ENCODE results near the gene ZC2HC1C.

Gene ZC2HC1C

DNA sequence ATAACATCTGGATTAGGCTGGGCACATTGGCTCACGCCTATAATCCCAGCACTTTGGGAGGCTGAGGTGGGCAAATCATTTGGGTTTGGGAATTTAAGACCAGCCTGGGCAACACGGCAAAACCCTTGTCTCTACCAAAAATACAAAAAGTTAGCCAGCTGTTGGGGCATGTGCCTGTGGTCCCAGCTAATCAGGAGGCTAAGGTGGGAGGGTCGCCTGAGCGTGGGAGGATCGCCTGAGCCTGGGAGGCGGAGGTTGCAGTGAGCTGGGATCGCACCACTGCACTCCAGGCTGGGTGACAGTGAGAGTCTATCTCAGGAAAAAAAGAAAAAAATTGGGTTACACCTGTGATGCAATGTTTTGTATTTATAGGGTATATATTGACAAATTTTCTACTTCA is 52.1 kb downstream of the ZC2HC1C start:
- TF ChIP-seq, protein P1, sequence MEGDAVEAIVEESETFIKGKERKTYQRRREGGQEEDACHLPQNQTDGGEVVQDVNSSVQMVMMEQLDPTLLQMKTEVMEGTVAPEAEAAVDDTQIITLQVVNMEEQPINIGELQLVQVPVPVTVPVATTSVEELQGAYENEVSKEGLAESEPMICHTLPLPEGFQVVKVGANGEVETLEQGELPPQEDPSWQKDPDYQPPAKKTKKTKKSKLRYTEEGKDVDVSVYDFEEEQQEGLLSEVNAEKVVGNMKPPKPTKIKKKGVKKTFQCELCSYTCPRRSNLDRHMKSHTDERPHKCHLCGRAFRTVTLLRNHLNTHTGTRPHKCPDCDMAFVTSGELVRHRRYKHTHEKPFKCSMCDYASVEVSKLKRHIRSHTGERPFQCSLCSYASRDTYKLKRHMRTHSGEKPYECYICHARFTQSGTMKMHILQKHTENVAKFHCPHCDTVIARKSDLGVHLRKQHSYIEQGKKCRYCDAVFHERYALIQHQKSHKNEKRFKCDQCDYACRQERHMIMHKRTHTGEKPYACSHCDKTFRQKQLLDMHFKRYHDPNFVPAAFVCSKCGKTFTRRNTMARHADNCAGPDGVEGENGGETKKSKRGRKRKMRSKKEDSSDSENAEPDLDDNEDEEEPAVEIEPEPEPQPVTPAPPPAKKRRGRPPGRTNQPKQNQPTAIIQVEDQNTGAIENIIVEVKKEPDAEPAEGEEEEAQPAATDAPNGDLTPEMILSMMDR (IDR thresholded peaks at IDR 0.05; ENCODE audit: borderline replicate concordance, insufficient read depth, low read depth, low read length) = no peak
- H3K4me3 ChIP-seq (ENCODE audit: low read depth, low read length) = no peak overlapping the region

GRCh38 chr14:75123991-75124390 is 54.5 kb downstream of the ZC2HC1C start:
- no peak overlapping the region for H3K4me3 ChIP-seq (ENCODE audit: low read depth, low read length)
- TF ChIP-seq, protein P1 (IDR thresholded peaks at IDR 0.05; ENCODE audit: borderline replicate concordance, insufficient read depth, low read depth, low read length) = no peak

DNA sequence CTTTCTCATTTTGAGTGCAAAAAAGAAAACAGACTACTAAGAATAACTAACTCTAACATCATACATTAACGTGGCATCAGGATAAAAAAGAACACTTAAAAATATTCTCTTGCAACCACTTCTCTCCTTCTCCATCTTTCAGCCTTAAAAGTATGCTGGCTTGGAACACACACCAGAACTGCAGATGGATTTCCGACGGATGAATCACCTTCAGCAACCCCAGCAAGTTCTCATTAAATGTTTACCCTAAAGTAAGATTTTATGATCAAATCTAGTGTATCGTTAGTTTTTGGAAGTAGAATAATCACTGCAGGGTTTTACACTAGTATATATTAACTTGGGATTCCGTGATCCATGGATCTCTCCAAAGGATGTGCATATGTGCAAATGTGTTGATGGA is 56.2 kb downstream of the ZC2HC1C start:
- TF ChIP-seq, protein P1 (IDR thresholded peaks at IDR 0.05; ENCODE audit: borderline replicate concordance, insufficient read depth, low read depth, low read length) = no peak
- H3K4me3 ChIP-seq (ENCODE audit: low read depth, low read length) = peak overlapping the region; percentile 90

DNA sequence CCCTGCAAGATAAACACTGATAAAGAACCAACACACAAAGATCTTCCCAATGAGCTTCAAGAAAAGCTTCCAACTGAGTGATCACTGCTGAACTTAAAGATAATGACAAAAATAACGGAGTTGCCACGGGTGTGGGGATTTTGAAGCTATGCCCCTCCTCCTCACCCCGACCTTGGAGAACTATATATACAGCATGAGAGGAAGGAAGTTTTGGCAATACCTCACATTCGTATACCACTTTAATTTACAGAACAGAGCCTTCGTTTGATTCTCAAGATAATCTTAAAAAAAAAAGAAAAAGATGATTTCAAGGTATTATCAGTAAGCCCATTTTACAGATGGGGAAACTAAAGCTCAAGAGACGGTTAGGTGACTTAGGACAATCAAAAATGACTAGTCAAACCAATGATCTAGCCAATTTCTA is 56.7 kb downstream of the ZC2HC1C start:
- TF ChIP-seq, protein P1 (IDR thresholded peaks at IDR 0.05; ENCODE audit: borderline replicate concordance, insufficient read depth, low read depth, low read length) = no peak
- H3K4me3 ChIP-seq (ENCODE audit: low read depth, low read length) = peak overlapping the region; percentile 90

DNA sequence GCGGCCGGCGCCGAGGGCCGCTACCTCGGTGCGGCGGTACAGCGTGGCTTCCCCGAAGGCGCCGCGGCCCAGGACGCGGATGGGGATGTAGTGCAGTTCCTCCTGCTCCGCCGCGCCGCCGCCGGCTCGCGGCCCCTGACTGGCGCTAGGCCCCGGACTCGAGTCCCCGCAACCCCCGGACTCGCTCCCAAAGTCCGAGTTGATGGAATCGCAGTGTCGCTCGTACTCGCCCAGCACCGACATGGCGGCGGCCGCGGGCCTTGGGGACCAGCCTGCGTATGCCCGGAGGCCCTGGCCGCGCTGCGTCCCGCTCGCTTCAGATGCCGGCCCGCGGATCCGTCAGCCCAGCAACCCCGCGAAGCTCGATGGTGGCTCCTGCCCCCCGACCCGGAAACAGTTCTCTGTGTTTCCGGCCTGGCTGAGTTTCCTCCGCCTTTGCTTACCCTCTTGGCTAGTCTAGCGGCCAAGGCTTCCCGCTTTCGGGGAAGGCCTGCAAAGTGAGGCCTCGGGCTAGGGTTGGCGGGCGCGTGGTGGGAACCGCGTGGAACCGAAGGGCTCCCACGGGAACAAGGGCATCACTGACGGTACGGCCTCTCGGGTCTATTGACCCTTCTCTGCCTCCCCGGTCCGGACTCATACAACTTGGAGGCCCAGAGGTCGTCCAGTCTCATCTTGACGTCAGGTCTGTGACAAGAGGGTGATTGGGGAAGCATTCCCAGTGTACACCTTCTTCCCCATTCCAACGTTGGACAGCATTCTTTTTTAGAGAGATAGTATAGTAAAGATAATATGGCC is 57.4 kb downstream of the ZC2HC1C start, which contains the start of gene NEK9:
Gene NEK9, minus strand, starts transcription at position 370 of the 795 bp plus-strand sequence. Its CDS starts 127 bp downstream, at position 243.
- TF ChIP-seq, protein P1 (IDR thresholded peaks at IDR 0.05; ENCODE audit: borderline replicate concordance, insufficient read depth, low read depth, low read length) = no peak
- H3K4me3 ChIP-seq (ENCODE audit: low read depth, low read length) = peak within 1 kb of the TSS; percentile 90

GRCh38 chr14:75127474-75127820 is 58.0 kb downstream of the ZC2HC1C start:
- H3K4me3 ChIP-seq (ENCODE audit: low read depth, low read length) = peak overlapping the region; percentile 90

GRCh38 chr14:75127903-75128595 is 58.6 kb downstream of the ZC2HC1C start:
- peak overlapping the region; percentile 90 for H3K4me3 ChIP-seq (ENCODE audit: low read depth, low read length)
- TF ChIP-seq, protein P1 (IDR thresholded peaks at IDR 0.05; ENCODE audit: borderline replicate concordance, insufficient read depth, low read depth, low read length) = no peak
